M059J (cell line): ENCODE data around the gene RGS7BP. TPM values are rescaled to one million over a fixed set of nuclear protein-coding genes. Genes with fewer than 3 reads are reported as not detected.

ENCODE experiments used
- DNase-seq: peaks from one replicate; pipeline ENCODE4 v3.0.0-alpha.2; 2012; ENCODE audit warnings: low read depth
- total RNA-seq: library from RNA; depleted of rRNA; stranded (reverse); fragments of >200 nt; shearing (Covaris generic); gene quantifications from 2 replicates; pipeline ENCODE4 v1.2.3, GENCODE V29; 2014; rRNA removed

The RGS7BP gene
- total RNA-seq, 1 experiment from 2014 or later, result not detected

DNA sequence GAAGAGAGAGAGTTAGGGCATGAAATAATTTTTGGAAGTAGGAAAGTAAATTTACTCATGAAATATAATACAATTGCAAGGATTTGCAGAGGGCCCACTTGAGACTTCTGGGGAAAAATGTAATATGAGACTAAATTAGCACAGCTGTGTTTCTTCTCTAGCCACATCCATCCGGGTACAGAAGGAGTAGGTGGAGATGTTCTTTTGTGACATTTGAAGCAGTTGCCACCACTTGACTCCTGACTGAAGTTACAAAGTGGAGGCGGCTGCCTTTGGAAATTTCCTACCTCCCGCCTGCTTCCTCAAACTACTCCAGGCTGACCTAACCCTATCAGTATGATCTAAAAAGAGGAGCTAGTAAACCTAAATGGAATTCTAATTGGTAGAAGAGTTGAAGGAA is 126.4 kb downstream of the RGS7BP start:
- DNase-seq, result no peak

DNA sequence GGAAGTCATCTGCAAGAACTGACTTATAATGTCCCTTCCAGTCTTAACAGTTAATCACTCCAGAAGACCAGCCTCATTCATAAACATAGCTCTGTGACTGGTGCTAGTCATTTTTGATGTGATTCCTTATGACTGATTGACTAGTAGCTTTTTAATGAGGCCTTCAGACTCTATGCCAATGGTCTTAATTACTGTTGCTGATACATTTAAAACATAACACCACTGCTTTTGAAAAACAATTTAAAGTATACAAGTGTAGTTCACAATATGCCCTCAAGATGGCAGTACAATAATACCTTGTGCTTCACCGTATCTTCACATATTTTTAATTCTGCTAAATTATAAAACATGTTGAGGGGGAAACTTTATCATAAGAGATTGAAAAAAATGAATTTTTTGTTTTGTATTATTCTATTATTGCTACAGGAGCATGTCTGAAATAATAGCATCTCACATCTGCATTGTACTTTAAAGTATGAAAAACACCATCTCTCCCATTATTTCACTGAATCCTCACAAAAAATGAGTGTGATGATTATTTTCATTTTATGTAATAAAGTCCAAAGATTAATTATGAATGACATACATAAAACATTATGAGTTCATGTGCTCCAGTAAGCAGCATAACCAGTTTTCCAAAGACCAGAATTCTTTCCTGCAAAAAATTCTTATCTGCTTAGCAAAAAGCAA is 129.3 kb downstream of the RGS7BP start:
- DNase-seq, result peak; percentile 27

DNA sequence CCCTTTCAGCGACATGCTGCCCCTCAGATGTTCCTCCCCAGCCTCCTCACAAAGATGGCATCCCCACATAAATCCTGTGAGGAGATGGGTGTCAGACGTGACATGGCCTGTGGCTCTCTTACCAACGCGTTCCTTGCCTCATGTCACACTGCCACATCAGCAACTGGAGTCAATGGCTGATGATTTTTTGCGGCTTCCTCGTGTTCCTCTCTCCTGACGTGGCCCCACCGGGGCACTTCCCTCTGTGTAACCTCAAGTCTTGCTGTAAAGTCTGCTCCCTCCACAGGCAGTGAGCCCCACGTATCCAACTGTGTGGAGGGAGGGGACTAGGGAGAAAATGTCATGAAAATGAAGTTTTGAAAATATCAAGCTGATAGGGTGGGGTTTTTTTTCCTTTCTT is 131.3 kb downstream of the RGS7BP start:
- peak; percentile 15 for DNase-seq

GRCh38 chr5:64637837-64638443 is 132.1 kb downstream of the RGS7BP start:
- peak; percentile 29 for DNase-seq

- no peak for DNase-seq
Observed at GRCh38 chr5:64644831-64645230, 139.0 kb downstream of the RGS7BP start.

GRCh38 chr5:64646169-64646568 is 140.4 kb downstream of the RGS7BP start:
- no peak for DNase-seq

DNA sequence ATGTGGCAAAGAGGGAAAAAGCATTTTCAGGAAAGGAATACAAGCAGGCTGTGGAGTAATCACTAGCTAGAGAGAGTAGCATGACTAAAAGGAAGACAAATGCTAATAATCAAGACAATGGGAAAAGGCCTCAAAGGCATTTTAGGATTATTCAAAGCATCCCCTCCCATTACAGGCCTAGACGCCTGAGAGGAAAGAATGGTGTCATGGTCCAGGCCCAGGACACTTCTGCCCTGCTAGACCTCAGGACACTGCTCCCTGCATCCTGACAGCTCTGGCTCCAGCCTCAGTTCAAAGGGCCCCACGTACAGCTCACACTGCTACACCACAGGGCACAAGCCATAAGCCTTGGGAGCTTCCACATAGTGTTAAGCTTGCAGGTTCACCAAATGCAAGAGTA is 143.7 kb downstream of the RGS7BP start:
- no peak for DNase-seq

DNA sequence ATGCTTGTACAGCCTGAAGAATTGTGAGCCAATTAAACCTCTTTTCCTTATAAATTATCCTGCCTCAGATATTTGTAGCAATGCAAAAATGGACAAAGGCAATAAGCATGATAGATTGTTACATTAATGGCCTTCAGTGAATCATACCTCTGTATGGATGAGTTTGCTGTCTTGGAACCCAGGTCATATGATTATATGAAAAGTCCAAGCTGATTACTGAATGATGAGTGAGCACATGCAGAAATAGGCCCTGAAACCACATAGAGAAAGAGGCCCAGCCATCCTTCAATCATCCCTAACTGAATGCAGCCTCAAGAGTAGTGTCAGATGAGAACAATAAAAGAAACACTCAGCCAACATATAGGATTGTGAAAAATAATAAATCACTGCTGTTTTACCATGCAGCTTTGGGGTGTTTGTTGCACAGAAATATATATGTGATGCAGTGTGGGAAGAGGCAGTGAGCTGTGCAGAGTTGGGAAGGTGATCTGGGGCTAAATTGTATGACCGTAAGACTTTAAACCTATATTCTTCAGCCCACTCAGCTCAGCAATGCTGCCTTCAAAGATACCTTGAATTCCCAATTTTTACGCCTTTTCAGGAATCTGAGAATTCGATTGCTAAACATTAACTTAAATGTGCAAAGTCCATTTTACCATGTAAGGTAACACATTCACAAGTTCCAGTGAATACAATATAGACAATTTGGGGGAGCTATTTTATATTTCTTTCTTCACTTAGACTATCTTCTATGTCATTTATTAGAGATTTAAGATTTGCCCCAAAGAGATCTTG is 148.1 kb downstream of the RGS7BP start:
- DNase-seq, result no peak

DNA sequence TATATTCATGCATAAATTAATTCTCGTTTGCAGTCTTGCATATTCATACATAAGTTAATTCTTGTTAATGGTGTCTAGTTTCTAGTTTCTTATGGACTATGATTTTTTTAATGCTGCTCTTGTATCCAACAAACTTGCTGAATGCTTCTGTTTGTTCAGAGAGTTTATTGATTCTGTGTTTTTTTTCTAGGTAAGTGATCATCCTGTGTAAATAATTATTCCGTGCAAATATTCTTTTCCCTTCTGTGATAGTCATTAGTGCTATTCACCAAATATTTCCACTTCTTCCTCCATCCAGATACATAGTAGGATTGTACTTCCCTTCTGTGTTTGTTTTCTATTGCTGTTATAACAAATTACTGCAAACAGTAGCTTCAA is 148.7 kb downstream of the RGS7BP start:
- no peak for DNase-seq

- DNase-seq, result no peak
Observed at GRCh38 chr5:64655596-64655995, 149.8 kb downstream of the RGS7BP start.

- no peak for DNase-seq
Observed at GRCh38 chr5:64659289-64659688, 153.5 kb downstream of the RGS7BP start.

Other genes starting within 250 kb of the RGS7BP start
- not detected in 2 replicates for gene SHISAL2B, start 184.5 kb downstream of the RGS7BP start, total RNA-seq